Esophagus squamous epithelium (tissue), 4 donors: ENCODE measurements around the gene JARID2.

ENCODE experiments used
- CTCF ChIP-seq, 6 experiments: fragments of 450-650 bp in 4 of 6; fragments of 200-600 bp in 2 of 6; sonication (generic) in 2 of 6; IDR thresholded peaks; one replicate each; pipeline ENCODE4 v1.5.1; 2016 to 2019; ENCODE audit warnings: antibody characterized with exemption in 6 of 6, mild to moderate bottlenecking in 4 of 6, moderate library complexity in 4 of 6
- POLR2A ChIP-seq, 4 donors: fragments of 450-650 bp; IDR thresholded peaks; one replicate each; pipeline ENCODE4 v1.6.1; 2017; ENCODE audit warnings: antibody characterized with exemption in 4 of 4, mild to moderate bottlenecking in 4 of 4, moderate library complexity in 3 of 4

- TF ChIP-seq CTCF (IDR thresholded peaks at IDR 0.05) (no peak), POLR2A (IDR thresholded peaks at IDR 0.05) (no peak)
Measured at GRCh38 chr6:15402406-15403045, 156.7 kb downstream of the JARID2 start.
